ENCODE measurements around the gene JCAD.

The JCAD gene, protein sequence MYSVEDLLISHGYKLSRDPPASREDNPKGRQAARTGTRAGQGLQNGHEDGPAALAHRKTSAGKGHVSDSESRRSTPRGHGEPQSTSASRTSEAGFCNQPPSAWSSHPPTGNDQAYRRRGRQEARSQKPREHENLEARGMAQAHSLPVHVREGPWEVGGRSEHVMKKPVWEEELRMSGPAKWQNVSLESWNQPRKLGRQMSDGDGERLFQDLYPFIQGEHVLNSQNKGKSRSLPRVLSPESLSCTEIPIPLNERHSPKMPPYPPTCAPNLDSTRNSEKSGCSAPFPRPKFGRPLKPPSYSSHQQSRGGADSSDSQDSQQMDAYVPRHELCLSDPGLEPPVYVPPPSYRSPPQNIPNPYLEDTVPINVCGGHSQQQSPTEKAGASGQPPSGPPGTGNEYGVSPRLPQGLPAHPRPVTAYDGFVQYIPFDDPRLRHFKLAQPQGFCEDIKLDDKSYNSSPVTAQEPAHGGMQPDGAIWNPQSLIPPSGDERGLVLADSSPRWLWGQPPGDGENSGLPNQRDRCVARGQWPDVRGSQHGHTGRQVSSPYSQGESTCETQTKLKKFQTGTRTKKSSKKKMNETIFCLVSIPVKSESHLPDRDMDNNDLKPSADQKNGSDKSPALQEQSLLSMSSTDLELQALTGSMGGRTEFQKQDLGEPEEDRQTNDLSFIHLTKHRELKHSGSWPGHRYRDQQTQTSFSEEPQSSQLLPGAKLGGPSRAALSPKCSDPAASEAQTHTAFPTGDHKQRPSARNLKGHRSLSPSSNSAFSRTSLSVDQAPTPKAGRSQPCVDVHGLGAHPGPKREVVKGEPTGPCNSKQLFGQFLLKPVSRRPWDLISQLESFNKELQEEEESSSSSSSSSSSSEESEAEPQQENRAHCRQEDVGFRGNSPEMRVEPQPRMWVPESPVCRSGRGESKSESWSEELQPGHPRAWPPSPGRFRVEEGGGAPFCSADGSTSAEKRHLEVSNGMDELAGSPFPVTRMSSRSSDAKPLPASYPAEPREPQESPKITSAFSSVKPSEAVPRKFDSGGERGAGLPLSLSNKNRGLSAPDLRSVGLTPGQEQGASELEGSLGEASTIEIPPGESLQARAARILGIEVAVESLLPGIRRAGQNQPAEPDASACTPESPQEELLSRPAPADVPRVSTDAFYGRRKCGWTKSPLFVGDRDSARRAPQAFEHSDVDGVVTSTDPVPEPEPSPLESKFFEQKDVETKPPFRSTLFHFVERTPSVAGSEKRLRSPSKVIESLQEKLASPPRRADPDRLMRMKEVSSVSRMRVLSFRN (N-terminal part only)

DNA sequence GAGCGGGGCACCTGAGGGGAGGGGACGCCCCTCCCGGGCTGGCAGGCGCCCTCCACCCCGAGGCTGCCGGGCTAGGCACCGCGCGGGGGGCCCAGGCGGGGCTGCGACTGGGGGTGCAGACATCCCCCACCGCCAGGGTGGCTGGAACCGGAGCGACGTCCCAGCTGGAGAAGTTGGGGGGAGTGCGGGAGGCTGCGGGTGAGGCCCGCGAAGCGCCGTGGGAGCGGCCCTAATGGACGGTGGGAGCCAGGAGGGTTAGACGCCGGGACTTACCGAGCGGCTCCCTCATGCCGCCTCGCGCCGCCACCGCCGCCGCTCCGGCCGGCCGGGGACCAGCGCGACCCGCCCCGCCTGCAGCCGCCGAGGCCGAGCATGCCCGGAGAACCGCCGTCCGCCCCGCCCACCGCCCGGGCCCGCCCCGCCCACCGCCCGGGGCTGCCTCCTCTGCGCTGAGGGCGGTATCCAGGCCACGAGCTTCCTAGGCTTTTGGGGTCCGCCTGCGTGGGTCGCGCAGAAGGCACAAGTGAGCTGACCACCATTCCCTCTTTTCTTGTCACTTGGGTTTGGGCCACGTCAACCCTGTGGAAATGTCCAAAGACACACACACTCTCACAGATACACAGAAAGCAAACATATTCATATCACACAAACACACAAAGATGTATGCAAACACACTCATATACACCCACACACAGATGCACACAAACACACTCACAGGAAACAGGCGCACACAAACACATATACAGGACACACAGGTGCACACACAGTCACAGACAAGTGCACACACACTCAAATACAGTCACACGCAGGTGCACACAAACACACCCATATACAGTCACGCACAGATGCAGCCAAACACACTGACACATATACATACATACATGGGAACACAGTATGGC is at the start of gene JCAD:
Gene JCAD (minus strand): TSS at position 378 of the 899 bp plus-strand sequence. CDS start 11,774 bp downstream, outside the sequence.
- Histone ChIP-seq H3K36me3 (ENCODE audit: insufficient read depth, low read length) (no peaks in the 10 kb centered on the region), H3K4me1 (ENCODE audit: insufficient read depth, low read length, poor library complexity, severe bottlenecking) (no peaks in the 10 kb centered on the region), H3K4me3 (ENCODE audit: low read length, poor library complexity, severe bottlenecking) (no peak within 1 kb of the TSS), H3K79me2 (ENCODE audit: insufficient read depth, low read length) (no peaks in the 10 kb centered on the region), H3K27me3 (ENCODE audit: insufficient read depth, low read length, poor library complexity, severe bottlenecking) (no peaks in the 10 kb centered on the region), H3K9me3 (ENCODE audit: insufficient read depth, low read depth, low read length) (no peaks in the 10 kb centered on the region), H3K9ac (ENCODE audit: low read depth, low read length, poor library complexity, severe bottlenecking) (no peak within 1 kb of the TSS), H2AFZ (ENCODE audit: low read length) (no peak within 1 kb of the TSS), H3F3A (ENCODE audit: low read depth) (no peaks in the 10 kb centered on the region), H4K20me1 (ENCODE audit: insufficient read depth, low read length, poor library complexity, severe bottlenecking) (no peaks in the 10 kb centered on the region), H3K4me2 (ENCODE audit: low read depth, low read length, poor library complexity, severe bottlenecking) (no peak within 1 kb of the TSS), H3K9me2 (replicated peaks; ENCODE audit: low read depth, low read length) (no peaks in the 10 kb centered on the region)
- no peak for TF ChIP-seq EZH2phosphoT487 (IDR thresholded peaks at IDR 0.05; ENCODE audit: borderline replicate concordance)
- TF ChIP-seq, protein P1, sequence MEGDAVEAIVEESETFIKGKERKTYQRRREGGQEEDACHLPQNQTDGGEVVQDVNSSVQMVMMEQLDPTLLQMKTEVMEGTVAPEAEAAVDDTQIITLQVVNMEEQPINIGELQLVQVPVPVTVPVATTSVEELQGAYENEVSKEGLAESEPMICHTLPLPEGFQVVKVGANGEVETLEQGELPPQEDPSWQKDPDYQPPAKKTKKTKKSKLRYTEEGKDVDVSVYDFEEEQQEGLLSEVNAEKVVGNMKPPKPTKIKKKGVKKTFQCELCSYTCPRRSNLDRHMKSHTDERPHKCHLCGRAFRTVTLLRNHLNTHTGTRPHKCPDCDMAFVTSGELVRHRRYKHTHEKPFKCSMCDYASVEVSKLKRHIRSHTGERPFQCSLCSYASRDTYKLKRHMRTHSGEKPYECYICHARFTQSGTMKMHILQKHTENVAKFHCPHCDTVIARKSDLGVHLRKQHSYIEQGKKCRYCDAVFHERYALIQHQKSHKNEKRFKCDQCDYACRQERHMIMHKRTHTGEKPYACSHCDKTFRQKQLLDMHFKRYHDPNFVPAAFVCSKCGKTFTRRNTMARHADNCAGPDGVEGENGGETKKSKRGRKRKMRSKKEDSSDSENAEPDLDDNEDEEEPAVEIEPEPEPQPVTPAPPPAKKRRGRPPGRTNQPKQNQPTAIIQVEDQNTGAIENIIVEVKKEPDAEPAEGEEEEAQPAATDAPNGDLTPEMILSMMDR (conservative IDR thresholded peaks at IDR 0.05; ENCODE audit: low read length), result no peak

DNA sequence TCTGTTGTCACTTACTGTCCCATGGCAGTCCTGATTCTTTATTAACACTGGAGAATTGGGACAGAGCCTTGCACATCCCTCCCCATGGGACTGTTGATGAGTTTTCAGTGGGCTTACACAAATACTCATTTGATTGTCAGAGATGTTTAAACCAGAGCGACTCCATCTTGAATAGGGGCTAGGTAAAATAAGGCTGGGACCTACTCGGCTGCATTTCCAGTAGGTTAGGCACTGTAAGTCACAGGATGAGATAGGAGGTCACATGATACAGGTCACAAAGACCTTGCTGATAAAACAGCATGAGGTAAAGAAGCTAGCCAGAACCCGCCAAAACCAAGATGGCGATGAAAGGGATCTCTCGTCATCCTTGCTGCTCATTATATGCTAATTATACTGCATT is 47.6 kb upstream of the JCAD start:
- H3K27me3 ChIP-seq (ENCODE audit: insufficient read depth, low read length, poor library complexity, severe bottlenecking), result no peaks in the 10 kb centered on the region
- H3K9me2 ChIP-seq (replicated peaks; ENCODE audit: low read depth, low read length), result no peaks in the 10 kb centered on the region
- TF ChIP-seq EZH2phosphoT487 (IDR thresholded peaks at IDR 0.05; ENCODE audit: borderline replicate concordance), result no peak
- TF ChIP-seq, protein P1 (conservative IDR thresholded peaks at IDR 0.05; ENCODE audit: low read length), result no peak
- no peaks in the 10 kb centered on the region for H3K36me3 ChIP-seq (ENCODE audit: insufficient read depth, low read length)
- no peaks in the 10 kb centered on the region for H3K4me1 ChIP-seq (ENCODE audit: insufficient read depth, low read length, poor library complexity, severe bottlenecking)
- H3K4me3 ChIP-seq (ENCODE audit: low read length, poor library complexity, severe bottlenecking), result no peak overlapping the region
- no peaks in the 10 kb centered on the region for H3K9me3 ChIP-seq (ENCODE audit: insufficient read depth, low read depth, low read length)
- no peak overlapping the region for H3K4me2 ChIP-seq (ENCODE audit: low read depth, low read length, poor library complexity, severe bottlenecking)
- H3K79me2 ChIP-seq (ENCODE audit: insufficient read depth, low read length), result no peaks in the 10 kb centered on the region
- no peak overlapping the region for H2AFZ ChIP-seq (ENCODE audit: low read length)
- no peaks in the 10 kb centered on the region for H4K20me1 ChIP-seq (ENCODE audit: insufficient read depth, low read length, poor library complexity, severe bottlenecking)
- H3F3A ChIP-seq (ENCODE audit: low read depth), result no peaks in the 10 kb centered on the region
- H3K9ac ChIP-seq (ENCODE audit: low read depth, low read length, poor library complexity, severe bottlenecking), result no peak overlapping the region
